ENCODE results near the gene ART1. TPM values are rescaled to one million over a fixed set of nuclear protein-coding genes. Genes with fewer than 3 reads are reported as not detected.

Gene ART1
- total and polyA plus RNA-seq, 3 donors from 2014 or later, result 0.79 TPM; not detected in 1

GRCh38 chr11:3707176-3707575, 62.2 kb downstream of the ART1 start:
- WGBS, 2 donors, result 81 to 86% methylated on average over 2 of the region's 2 CpGs
- no peaks in the 10 kb centered on the region for H3K4me1 ChIP-seq
- no peak for TF ChIP-seq CTCF (IDR thresholded peaks at IDR 0.05)
- TF ChIP-seq POLR2A (IDR thresholded peaks at IDR 0.05), result no peak
- DNase-seq, result no peak
- H3K9me3 ChIP-seq, result no peaks in the 10 kb centered on the region
- H3K4me3 ChIP-seq, result no peak overlapping the region
- no peaks in the 10 kb centered on the region for H3K36me3 ChIP-seq (ENCODE audit: low read depth, missing control alignments)
- intact Hi-C loops (cut with DNase I; ENCODE audit: low total_unique reads), result no loop called here
- H3K27me3 ChIP-seq, result no peaks in the 10 kb centered on the region
- no peak overlapping the region for H3K27ac ChIP-seq

GRCh38 chr11:3709977-3710376, 65.0 kb downstream of the ART1 start:
- Histone ChIP-seq H3K9me3 (no peaks in the 10 kb centered on the region), H3K27ac (no peak overlapping the region), H3K4me3 (no peak overlapping the region), H3K27me3 (no peaks in the 10 kb centered on the region), H3K36me3 (ENCODE audit: low read depth, missing control alignments) (no peaks in the 10 kb centered on the region), H3K4me1 (no peaks in the 10 kb centered on the region)
- 91 to 96% methylated on average over 1 of the region's 1 CpG for WGBS, 2 donors
- intact Hi-C loops (cut with DNase I; ENCODE audit: low total_unique reads), result no loop called here
- no peak for TF ChIP-seq CTCF (IDR thresholded peaks at IDR 0.05)
- no peak for TF ChIP-seq POLR2A (IDR thresholded peaks at IDR 0.05)
- DNase-seq, result no peak

- no peak overlapping the region for H3K27ac ChIP-seq
- no peaks in the 10 kb centered on the region for H3K36me3 ChIP-seq (ENCODE audit: low read depth, missing control alignments)
- H3K27me3 ChIP-seq, result no peaks in the 10 kb centered on the region
- H3K4me3 ChIP-seq, result no peak overlapping the region
- 91 to 92% methylated on average over 4 of the region's 4 CpGs for WGBS, 2 donors
- TF ChIP-seq POLR2A (IDR thresholded peaks at IDR 0.05) (no peak), CTCF (IDR thresholded peaks at IDR 0.05) (no peak)
- intact Hi-C loops (cut with DNase I; ENCODE audit: low total_unique reads), result no loop called here
- no peak for DNase-seq
- H3K9me3 ChIP-seq, result no peaks in the 10 kb centered on the region
- no peaks in the 10 kb centered on the region for H3K4me1 ChIP-seq
Observed at GRCh38 chr11:3710485-3711259, 65.7 kb downstream of the ART1 start.

- no peak overlapping the region for H3K27ac ChIP-seq
- DNase-seq, result no peak
- no peak for TF ChIP-seq POLR2A (IDR thresholded peaks at IDR 0.05)
- TF ChIP-seq CTCF (IDR thresholded peaks at IDR 0.05), result no peak
- 76 to 80% methylated on average over 6 of the region's 6 CpGs for WGBS, 2 donors
- no peaks in the 10 kb centered on the region for H3K36me3 ChIP-seq (ENCODE audit: low read depth, missing control alignments)
- no peaks in the 10 kb centered on the region for H3K4me1 ChIP-seq
- no peaks in the 10 kb centered on the region for H3K27me3 ChIP-seq
- no peaks in the 10 kb centered on the region for H3K9me3 ChIP-seq
- intact Hi-C loops (cut with DNase I; ENCODE audit: low total_unique reads), result no loop called here
- H3K4me3 ChIP-seq, result no peak overlapping the region
Observed at GRCh38 chr11:3712274-3712673, 67.3 kb downstream of the ART1 start.

Small RNA genes lying within 50 kb of the gene (small RNA-seq; reads per million reads assigned to genes)
- gene RF00019, result 0 reads per million in 2 donors

Other genes starting within 250 kb of the ART1 start
- gene ART5, start 3.1 kb upstream of the ART1 start, total RNA-seq, result 10 to 100 TPM in 1 of 2 donors, 1 to 10 TPM in 1; 9.9 to 31.7 TPM
- gene ART5, start 3.1 kb upstream of the ART1 start, polyA plus RNA-seq (ENCODE audit: insufficient read depth, low read depth, low replicate concordance), result 50.8 TPM
- 1 to 10 TPM; 2.5 to 4.5 TPM for gene CHRNA10, start 26.3 kb downstream of the ART1 start, total RNA-seq
- 1.8 TPM for gene CHRNA10, start 26.3 kb downstream of the ART1 start, polyA plus RNA-seq (ENCODE audit: insufficient read depth, low read depth, low replicate concordance)
- gene NUP98, start 152.4 kb downstream of the ART1 start, total RNA-seq, result 100 to 1,000 TPM; 211 to 354 TPM
- gene NUP98, start 152.4 kb downstream of the ART1 start, polyA plus RNA-seq (ENCODE audit: insufficient read depth, low read depth, low replicate concordance), result 280 TPM
- gene PGAP2, start 163.4 kb downstream of the ART1 start, total RNA-seq, result 10 to 100 TPM; 40.5 to 56.8 TPM
- 54.4 TPM for gene PGAP2, start 163.4 kb downstream of the ART1 start, polyA plus RNA-seq (ENCODE audit: insufficient read depth, low read depth, low replicate concordance)
- gene RHOG, start 195.8 kb downstream of the ART1 start, total RNA-seq, result 10 to 100 TPM; 36.1 to 58.3 TPM
- gene RHOG, start 195.8 kb downstream of the ART1 start, polyA plus RNA-seq (ENCODE audit: insufficient read depth, low read depth, low replicate concordance), result 37.1 TPM
- 10 to 100 TPM; 78.2 to 87.1 TPM for gene STIM1, start 210.5 kb downstream of the ART1 start, total RNA-seq
- 95.5 TPM for gene STIM1, start 210.5 kb downstream of the ART1 start, polyA plus RNA-seq (ENCODE audit: insufficient read depth, low read depth, low replicate concordance)

Data from testis (tissue), 3 donors.